Esophagus (tissue), 2 donors: Measurements from ENCODE around the gene PRCC. TPM values are rescaled to one million over a fixed set of nuclear protein-coding genes. Genes with fewer than 3 reads are reported as not detected.

Experiments
- H3K27ac ChIP-seq, 2 donors: one replicate each; pipeline ENCODE4 v1.5.1; 2013; ENCODE audit warnings: low read depth in 2 of 2, mild to moderate bottlenecking in 2 of 2, inconsistent platforms in 1 of 2, low read length in 1 of 2, moderate library complexity in 1 of 2
- H3K27me3 ChIP-seq, 2 donors: one replicate each; pipeline ENCODE4 v1.6.1; 2013; ENCODE audit warnings: low read length in 2 of 2, control low read depth in 1 of 2, mild to moderate bottlenecking in 1 of 2; ENCODE audit not compliant: insufficient read depth in 2 of 2, control insufficient read depth in 1 of 2
- H3K36me3 ChIP-seq, 2 donors: one replicate each; pipeline ENCODE4 v1.6.1; 2013; ENCODE audit warnings: low read length in 1 of 2; ENCODE audit not compliant: control insufficient read depth in 2 of 2, insufficient read depth in 2 of 2
- H3K4me1 ChIP-seq, 2 donors: one replicate each; pipeline ENCODE4 v1.6.1; 2013; ENCODE audit warnings: low read length in 1 of 2; ENCODE audit not compliant: control insufficient read depth in 2 of 2, insufficient read depth in 2 of 2
- H3K4me3 ChIP-seq, 2 donors: one replicate each; pipeline ENCODE4 v1.5.1; 2013; ENCODE audit warnings: low read length in 2 of 2, mild to moderate bottlenecking in 2 of 2, low read depth in 1 of 2, moderate library complexity in 1 of 2
- H3K9me3 ChIP-seq, 2 donors: one replicate each; pipeline ENCODE4 v1.6.1; 2013; ENCODE audit warnings: mild to moderate bottlenecking in 2 of 2, low read depth in 1 of 2, low read length in 1 of 2, moderate library complexity in 1 of 2; ENCODE audit not compliant: control insufficient read depth in 2 of 2, insufficient read depth in 1 of 2
- WGBS, 2 donors: extraction: QIAGEN DNeasy Blood & Tissue Kit; methylation state at CpG; one replicate each; pipeline ENCODE4 v1.1.7; 2013; 5-methylcytosine and 5-hydroxymethylcytosine counted together
- polyA plus RNA-seq, 2 donors: library from polyadenylated mRNA; stranded (reverse); fragments of 200-250 nt; gene quantifications; one replicate each; pipeline ENCODE4 v1.2.3, GENCODE V29; 2013
- donor health status: healthy with polysubstance abuse.
- donor health status: Bipolar disorder and iron deficiency.

The PRCC gene
- polyA plus RNA-seq, 2 donors = 36.6 to 41.8 TPM

DNA sequence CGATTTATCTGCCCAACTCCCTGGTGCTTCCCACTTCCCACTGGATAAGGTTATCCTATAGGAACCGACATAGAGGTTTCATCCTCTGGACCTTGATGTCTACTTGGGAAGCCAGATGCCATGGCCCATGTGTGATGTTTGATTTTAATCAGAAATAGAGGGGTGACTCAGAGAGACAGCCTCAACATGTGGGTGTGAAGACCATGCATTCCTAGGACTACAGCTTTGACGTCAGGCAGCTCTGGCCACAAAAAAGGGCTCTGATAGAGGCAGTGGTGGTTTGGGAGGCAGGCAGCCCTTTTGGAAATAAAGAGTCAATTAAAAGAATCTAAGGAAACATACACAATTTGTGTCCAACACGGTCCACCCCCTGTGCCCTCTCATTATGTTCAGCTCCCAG is 54.5 kb downstream of the PRCC start:
- no peak overlapping the region for H3K27ac ChIP-seq
- H3K4me3 ChIP-seq = no peak overlapping the region
- 65 to 69% methylated on average over 4 of the region's 4 CpGs for WGBS, 2 donors
- no peaks in the 10 kb centered on the region for H3K36me3 ChIP-seq
- H3K27me3 ChIP-seq = no peaks in the 10 kb centered on the region
- no peaks in the 10 kb centered on the region for H3K9me3 ChIP-seq
- H3K4me1 ChIP-seq = no peaks in the 10 kb centered on the region

DNA sequence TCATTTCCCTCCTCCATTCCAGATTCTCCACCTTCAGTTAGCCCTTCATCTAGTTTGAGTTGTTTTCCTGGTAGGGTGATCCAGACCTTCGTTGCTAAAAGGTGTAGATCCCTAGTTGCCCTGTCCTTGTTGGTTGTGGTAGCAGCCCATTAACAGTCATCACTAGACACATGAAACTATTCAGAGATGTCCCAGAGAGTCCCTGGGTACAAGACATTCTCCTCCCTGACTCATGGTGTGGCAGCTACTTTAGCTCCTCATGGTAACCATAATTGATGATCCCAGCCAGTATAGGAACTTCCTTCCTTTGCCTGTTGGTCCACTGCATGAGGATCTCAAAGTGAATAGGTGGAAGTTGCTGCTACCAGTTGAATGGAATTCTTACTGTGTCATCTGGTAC is 55.3 kb downstream of the PRCC start:
- Histone ChIP-seq H3K4me1 (no peaks in the 10 kb centered on the region), H3K9me3 (no peaks in the 10 kb centered on the region), H3K36me3 (no peaks in the 10 kb centered on the region), H3K4me3 (no peak overlapping the region), H3K27me3 (no peaks in the 10 kb centered on the region), H3K27ac (no peak overlapping the region)
- 63 to 77% methylated on average over 1 of the region's 1 CpG for WGBS, 2 donors

DNA sequence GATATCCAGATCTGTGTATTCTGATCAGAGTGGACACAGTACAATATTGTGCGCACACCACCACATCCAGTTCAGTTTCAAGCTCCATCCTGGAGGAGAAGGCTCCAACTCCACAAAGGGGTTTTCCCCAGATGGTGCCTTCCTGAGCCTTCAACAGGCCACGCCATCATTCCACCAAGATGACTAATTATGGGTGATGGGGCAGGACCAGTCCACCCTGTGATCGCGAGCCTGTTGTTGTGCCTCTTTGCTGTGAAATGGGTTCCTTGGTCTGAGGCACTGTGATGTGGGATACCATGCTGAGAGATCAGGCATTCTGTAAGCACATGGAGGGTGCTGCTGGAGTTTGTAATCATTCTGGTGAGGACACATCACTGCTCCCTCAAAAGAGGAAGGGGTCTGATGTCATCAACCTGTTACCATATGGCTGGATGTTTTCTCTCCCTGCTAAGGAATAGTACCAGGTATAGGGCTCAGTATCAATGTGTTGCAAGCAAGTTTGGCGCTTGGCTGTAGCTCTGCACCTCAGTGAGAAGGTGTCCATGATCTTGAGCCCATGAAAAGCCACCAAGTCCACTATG is 56.0 kb downstream of the PRCC start:
- Histone ChIP-seq H3K36me3 (no peaks in the 10 kb centered on the region), H3K27me3 (no peaks in the 10 kb centered on the region), H3K9me3 (no peaks in the 10 kb centered on the region), H3K27ac (no peak overlapping the region), H3K4me3 (no peak overlapping the region), H3K4me1 (no peaks in the 10 kb centered on the region)
- 85 to 88% methylated on average over 5 of the region's 5 CpGs for WGBS, 2 donors

DNA sequence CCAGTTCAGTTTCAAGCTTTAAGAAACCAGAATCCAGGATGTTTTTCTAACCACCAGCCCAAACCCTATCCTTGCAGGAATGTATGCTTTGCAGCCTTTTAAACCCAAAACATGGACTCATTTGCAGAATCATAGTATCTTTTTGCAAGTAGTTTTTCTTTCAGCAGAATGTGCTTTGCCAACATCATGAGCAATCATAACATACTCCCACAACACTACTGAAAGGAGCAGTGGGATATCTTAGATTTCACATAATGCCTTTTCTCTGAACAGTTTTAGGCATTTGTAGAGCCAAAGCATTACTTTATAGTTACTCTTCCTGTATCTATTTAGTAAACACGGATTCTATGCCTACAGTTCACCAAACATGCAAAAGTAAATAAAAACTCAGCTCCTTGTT is 59.3 kb downstream of the PRCC start:
- Histone ChIP-seq H3K9me3 (no peaks in the 10 kb centered on the region), H3K4me1 (no peaks in the 10 kb centered on the region), H3K36me3 (no peaks in the 10 kb centered on the region), H3K27me3 (no peaks in the 10 kb centered on the region), H3K27ac (no peak overlapping the region), H3K4me3 (no peak overlapping the region)
- 59 to 67% methylated on average over 1 of the region's 1 CpG for WGBS, 2 donors

DNA sequence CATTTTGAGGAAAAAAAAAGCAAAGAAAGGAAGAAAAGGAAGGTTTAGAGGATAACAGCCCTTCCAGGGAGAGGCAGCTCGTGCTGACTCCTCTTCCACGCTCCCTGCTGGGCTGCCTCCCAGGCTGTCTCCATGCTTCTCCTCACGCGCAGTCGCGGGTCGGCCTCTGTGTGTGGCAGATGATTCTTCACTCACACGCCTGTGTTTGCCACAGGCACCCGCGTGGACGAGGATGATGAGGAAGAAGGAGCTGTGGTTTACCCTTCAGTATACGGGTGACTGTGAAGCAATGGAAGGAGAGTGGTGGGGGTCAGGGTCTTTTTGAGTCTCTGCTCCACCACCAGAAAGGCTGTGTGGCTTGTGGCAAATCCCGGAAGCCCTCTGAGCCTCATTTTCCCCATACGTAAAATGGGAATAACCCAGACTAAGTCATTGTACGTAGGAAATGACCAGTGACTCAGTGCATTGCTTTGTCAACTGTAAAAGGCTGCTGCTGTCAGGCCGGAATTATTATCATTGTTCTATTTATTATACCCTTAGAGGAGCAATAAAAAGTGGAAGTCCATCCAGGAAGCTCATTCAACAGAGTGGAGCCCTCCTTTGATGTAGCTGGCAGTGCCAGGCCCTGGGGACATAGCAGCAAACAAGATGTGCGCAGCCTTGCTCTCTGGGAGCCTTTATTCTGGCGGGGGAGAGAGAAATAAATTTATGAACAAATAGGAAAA is 61.2 kb downstream of the PRCC start:
- Histone ChIP-seq H3K27ac (no peak overlapping the region), H3K4me1 (no peaks in the 10 kb centered on the region), H3K9me3 (no peaks in the 10 kb centered on the region), H3K27me3 (no peaks in the 10 kb centered on the region), H3K36me3 (no peaks in the 10 kb centered on the region), H3K4me3 (no peak overlapping the region)
- WGBS, 2 donors = 69 to 74% methylated on average over 18 of the region's 18 CpGs

DNA sequence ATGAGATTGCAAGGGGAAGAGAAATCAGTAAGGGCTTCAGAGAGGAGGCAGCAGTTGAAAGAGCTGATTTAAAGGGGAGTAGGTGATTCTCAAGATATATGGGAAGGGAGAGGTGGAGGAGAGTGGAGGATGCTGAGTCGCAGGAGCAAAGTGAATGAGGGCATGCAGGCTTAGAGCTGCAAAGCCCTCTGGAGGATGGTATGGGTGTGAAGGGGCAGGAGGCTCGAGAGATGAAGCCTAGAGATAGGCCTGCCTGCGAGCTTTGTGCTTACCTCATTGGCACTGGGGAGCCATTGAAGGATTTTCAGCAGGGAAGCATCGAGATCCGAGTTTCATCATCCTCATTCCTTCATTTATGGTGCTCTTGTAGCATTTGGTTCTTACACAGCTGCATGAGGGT is 65.1 kb downstream of the PRCC start:
- WGBS, 2 donors = 63 to 70% methylated on average over 5 of the region's 5 CpGs
- no peaks in the 10 kb centered on the region for H3K27me3 ChIP-seq
- H3K9me3 ChIP-seq = no peaks in the 10 kb centered on the region

DNA sequence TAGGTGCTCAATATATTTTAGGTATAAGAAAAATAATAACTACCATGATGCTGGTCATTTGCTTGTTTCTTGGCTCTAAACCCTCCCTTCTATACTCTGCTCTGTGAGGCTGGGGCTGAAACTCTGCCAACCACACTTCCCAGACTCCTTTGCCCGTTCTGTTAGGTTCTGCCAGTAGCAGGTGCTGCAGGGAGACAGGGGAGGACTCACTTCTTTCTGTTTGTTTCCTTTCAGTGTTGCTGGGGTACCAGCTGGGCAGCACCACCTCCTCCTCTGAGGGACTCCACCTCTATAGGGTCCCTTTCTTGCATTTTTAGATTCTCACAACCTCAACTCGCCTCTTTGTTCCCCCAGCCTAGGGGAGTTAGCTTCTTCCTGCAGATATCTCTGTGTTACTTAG is 66.3 kb downstream of the PRCC start:
- H3K27me3 ChIP-seq = no peaks in the 10 kb centered on the region
- H3K36me3 ChIP-seq = no peaks in the 10 kb centered on the region
- H3K27ac ChIP-seq = no peak overlapping the region
- no peaks in the 10 kb centered on the region for H3K4me1 ChIP-seq
- WGBS, 2 donors = 51 to 60% methylated on average over 2 of the region's 2 CpGs
- no peaks in the 10 kb centered on the region for H3K9me3 ChIP-seq
- H3K4me3 ChIP-seq = no peak overlapping the region

More for the DNA sequence above, 65.1 kb downstream of the PRCC start:
- no peaks in the 10 kb centered on the region for H3K36me3 ChIP-seq
- no peaks in the 10 kb centered on the region for H3K4me1 ChIP-seq
- H3K4me3 ChIP-seq = no peak overlapping the region
- no peak overlapping the region for H3K27ac ChIP-seq

DNA sequence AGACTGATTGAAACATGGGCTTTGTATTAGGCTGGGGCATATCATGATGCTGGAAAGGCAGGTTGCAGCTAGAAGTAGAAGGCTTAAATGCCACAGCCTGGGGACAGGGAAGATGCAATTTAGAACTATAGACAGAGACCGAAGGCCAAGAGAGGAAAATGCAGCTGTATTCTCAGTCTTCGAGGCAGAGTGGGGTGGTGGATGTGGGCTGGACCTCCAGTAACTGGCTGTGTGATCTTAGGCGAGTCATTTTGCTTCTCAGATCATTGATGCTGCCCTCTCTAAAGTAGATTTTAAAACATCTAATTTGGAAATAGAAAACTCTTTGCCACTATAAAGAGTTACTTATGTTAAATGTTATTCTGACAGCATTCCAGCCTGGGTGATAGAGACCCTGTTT is 67.0 kb downstream of the PRCC start:
- H3K9me3 ChIP-seq = no peaks in the 10 kb centered on the region
- H3K4me3 ChIP-seq = no peak overlapping the region
- H3K27me3 ChIP-seq = no peaks in the 10 kb centered on the region
- H3K4me1 ChIP-seq = peaks cover 0 to 3% of the 10 kb centered on the region in 2 donors
- WGBS, 2 donors = 68 to 73% methylated on average over 3 of the region's 3 CpGs
- H3K27ac ChIP-seq = no peak overlapping the region
- no peaks in the 10 kb centered on the region for H3K36me3 ChIP-seq

DNA sequence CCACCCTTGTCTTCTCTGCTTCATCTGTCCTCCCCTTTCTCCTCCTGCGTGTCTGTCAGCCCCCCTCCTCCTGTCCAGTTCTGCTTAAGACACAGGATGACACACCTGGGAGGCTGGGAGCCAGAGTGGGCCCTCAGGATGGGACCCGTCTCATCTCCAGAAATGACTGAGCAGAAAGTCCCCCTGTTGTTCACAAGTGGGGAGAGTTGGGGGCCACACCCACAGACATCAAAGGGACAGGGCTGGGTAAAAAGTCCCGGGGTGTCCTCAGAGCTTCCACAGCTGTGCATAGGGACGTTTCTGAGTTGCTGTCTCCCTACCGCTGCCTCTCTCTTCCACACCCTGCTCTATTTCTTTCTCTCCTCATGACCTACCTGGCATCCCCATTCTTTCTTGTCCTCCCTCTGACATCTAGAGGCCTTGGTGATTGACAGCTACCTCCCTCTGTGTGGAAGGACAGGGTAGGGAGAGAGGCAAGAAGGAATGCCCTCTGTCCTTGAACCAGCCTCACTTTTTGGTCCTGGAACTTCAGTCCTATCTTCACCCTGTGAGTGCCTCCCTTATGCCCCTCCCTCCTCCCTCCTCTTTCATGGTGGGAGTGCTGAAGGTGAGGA is 68.8 kb downstream of the PRCC start:
- no peaks in the 10 kb centered on the region for H3K27me3 ChIP-seq
- 41 to 51% methylated on average over 4 to 5 of the region's 5 CpGs for WGBS, 2 donors

DNA sequence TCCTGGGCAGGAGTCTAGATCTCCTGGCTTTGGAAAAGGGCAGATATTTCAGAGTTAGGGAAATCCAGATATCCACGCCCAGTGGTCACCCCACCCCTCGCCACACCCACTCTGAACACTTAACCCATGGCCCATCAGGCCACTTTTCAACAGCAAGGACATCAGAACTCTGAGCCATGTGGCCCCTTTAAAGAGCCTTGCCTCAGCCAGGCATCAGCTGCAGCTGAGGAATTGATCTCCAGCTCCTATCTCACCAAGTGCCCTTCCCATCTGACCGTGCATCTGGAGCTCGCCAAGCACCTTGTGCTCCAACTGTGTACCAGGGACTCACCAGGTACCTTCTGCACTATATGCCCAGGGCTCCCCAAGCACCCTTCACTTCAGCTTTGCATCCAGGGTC is 69.6 kb downstream of the PRCC start:
- Histone ChIP-seq H3K27ac (no peak overlapping the region), H3K36me3 (no peaks in the 10 kb centered on the region), H3K9me3 (no peaks in the 10 kb centered on the region), H3K27me3 (no peaks in the 10 kb centered on the region), H3K4me1 (peaks cover 0 to 3% of the 10 kb centered on the region in 2 donors), H3K4me3 (no peak overlapping the region)
- 59 to 79% methylated on average over 4 of the region's 4 CpGs for WGBS, 2 donors

More for the DNA sequence above, 68.8 kb downstream of the PRCC start:
- H3K4me3 ChIP-seq = no peak overlapping the region
- H3K9me3 ChIP-seq = no peaks in the 10 kb centered on the region
- peaks cover 0 to 3% of the 10 kb centered on the region in 2 donors for H3K4me1 ChIP-seq
- no peaks in the 10 kb centered on the region for H3K36me3 ChIP-seq
- no peak overlapping the region for H3K27ac ChIP-seq
